HG03442 (cell line): ENCODE results near the gene GPR151.

ENCODE experiments used
- ATAC-seq: cut with Tn5 transposase; IDR thresholded peaks from one replicate; pipeline ENCODE4 v1.9.1; 2021; ENCODE audit warnings: mild to moderate bottlenecking, moderate library complexity; ENCODE audit not compliant: unreplicated experiment

Gene GPR151

DNA sequence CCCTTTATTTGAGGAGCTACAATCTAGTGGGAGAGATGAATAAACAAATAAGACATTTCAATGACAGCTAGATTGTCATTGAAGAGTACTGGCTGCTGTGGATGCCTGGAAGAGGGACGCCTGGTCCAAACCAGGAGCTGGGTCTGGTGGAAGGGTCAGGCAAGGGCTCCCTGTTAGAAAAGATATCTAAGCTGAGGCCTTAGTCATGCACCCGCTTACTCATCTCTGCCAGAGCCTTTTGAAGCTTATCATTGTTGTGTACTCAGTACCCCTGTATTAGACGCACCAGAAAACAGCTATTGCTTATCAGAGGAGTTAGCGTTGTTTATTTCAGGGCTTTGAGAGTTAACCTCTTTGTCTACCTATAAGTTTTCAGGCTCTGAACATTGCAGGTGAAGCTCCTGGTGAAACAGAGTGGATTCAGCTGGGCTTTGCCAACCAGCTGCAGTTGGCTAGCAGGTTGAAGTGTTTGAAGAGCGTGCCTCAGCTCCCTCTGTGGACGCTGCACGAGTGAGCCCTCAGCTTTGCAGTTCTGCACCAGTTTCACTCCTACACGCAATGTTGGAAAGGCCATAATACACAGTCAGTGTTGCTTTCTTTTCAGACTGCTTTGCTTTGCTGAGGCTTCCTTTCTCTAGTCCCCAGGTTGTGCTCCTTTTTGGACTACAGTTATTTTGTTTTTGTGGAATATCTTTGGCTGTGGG, 5.6 kb upstream of the GPR151 start:
- ATAC-seq: no peak

DNA sequence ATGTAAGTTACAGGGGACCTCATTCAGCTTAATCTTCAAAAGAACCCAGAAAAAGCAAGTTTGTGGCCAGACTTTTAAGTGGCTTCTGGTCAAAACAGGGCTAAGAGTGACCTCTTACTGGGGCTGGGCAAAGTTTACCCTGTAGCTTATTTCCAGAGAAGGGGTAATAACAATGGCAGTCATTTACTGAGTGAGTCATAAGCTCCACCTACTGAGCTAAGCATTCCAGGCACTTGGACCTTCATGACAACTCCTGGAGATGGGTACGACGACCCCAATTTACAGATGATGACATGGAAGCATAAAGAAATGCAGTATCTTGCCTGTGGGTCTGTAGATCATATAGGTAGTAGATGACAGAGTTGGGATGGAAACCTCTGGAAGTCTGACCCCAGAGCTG, 4.7 kb upstream of the GPR151 start:
- ATAC-seq: no peak

DNA sequence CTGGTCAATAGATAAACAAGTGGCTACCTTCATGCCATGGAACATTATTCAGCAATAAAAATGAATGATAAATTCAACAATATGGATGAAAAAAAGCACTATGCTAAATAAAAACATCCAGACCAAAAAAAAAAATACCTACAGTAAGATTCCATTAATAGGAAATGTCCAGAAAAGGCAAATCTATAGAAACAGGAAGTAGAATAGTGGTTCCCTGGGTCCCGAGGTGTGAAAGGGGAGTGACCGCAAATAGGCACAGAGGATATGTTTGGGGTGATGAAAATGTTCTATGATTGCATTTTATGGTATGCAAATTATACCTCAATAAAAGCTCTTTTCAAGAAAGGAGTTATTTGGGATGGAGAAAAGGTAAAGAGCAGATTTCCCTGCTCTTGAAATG, 3.6 kb upstream of the GPR151 start:
- no peak for ATAC-seq

DNA sequence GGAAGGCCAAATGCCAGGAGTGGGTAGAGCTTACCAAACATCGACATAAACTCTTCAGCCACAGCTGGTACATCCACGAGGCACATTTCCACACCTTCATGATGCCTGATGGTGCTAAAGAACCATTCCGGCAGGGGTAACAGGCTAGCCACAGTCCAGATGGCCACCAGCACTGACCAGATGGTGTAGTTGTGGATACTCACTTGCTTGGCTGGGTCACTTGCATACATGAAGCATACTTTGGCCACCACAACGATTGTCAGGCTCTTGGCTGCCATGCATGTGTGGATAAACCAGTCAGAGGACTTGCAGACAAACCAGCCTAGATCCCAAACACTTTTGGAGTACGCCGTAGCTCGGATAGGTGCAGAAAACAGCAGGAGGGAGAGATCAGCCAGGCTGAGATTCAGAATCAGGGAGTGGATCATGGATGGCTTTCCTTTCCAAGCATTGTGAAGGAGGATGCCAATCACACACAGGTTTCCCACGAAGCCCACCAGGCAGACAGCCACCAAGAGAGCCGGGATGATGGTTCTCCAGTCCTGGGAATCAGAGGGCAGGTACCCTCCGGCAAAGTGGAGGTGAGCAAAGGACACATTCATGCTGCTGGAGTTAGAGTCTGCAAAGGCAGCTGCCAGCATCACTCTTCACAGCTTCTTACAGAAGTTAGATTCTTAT, 378 bp downstream of the GPR151 start:
- no peak for ATAC-seq

DNA sequence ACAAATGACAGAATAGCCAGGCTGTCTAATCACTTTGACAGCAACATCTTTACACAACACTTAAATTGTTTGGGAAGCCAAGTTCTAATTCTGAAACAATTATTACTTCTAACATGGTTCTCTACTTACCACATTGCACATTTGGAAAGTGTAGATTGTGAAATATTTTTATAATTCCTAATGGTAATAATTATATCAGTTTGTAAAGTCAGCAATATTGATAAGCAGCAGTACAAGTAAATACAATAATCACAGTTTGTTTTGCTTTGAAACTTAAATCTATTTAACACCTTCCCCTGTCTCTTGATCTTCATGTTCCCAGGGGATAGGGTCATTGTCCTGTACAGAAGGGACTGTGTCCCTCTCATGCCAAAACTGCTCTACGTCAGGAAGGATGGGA, 1.4 kb downstream of the GPR151 start:
- ATAC-seq: no peak

DNA sequence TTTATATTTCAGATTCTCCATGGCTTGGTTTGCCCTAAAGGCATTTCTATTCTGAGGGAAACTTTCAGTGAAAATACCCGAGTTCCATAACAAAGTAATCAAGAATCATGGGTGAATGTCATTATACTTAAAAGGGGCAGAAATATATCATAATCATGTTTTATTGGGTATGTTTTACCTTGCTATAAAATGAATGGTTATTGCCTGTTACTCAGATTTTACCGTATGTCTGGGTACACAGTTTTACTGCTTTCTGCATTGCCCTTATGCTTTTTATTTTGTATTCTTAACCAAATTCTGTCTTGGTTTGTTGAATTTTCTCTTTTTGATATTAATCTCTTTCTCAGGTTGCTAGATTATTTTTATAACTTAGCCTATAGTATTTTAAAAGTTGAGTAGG, 2.5 kb downstream of the GPR151 start:
- ATAC-seq: no peak

DNA sequence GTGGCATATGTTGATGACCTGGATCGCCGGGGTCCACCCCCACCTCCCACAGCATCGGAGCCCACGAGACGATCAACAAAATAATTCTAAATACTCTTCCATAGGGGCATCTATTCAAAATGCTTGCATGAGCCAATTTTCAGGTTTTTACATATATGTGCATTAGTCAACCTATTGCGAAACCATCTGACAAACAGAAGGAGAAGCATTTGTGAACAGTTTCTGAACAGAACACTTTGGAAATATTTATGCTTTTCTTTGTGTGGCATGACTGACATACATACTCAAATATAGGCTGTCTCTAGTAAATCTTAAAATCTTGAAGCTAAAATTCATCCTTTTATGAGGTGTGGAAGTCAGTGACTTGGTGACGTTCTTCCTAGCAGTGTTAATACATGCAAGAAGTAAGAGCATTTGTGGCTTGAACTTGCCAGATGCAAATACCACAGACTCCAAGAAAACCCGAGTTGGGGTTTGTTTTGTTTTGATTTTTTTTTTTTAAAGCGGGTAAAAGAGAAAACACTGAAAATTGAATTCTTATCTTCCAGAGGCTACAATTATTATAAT, 5.3 kb downstream of the GPR151 start:
- ATAC-seq: no peak

DNA sequence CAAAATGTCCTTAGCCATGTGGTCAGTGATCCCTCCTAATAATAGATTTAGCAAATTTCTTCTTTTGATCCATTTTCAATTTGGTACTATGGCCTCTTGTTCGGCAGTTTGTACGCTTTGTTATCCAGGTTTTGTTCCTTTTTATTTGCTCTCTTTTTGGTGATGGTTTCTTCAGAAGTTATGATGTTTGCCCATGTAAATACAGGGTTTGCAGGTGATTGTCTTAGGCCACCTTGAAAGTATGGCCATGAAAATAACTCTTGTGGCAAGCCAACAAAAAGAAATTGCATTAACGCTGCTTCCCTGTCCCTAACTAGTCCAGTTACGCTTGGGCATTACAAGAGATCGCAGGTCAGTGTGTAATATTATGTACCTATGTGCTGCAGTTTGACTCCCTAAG, 8.6 kb downstream of the GPR151 start:
- ATAC-seq: no peak

DNA sequence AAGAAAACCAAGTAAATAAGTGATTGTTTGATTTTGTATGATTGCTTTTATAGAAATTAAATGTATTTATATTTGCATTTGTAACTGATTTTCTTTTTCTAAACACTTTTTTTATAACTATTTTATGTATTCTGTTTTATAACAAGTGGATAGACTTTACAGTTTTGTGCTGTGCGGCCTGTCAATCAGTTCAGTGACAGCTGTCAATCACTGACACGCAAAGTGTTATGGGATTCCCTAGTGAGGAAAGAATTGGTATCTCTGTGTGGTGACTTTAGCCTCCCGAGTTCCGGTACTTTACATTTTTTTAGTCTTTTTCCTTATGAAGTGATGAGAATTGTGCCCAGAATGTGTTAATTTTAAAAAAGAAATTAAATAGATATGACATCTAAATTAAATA, 16.3 kb downstream of the GPR151 start:
- no peak for ATAC-seq

DNA sequence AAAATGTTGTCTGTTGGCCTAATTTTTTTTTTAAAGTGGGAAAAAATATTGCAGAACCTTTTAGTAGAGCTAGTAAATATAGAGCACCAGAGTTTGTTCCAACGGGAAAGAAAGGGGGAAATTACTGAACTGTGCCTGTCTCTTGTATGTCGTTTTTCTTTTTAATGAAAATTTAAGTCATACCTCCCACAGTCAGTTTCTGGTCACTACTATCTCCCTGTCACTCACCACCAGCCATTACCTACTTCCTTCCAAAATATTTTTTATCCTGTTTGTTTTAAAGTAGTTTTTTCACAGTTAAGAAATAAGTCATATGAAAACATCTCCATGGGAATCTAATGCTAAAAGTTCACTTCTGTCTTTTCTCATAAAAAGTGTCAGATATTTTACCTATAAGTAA, 21.3 kb downstream of the GPR151 start:
- ATAC-seq: no peak

DNA sequence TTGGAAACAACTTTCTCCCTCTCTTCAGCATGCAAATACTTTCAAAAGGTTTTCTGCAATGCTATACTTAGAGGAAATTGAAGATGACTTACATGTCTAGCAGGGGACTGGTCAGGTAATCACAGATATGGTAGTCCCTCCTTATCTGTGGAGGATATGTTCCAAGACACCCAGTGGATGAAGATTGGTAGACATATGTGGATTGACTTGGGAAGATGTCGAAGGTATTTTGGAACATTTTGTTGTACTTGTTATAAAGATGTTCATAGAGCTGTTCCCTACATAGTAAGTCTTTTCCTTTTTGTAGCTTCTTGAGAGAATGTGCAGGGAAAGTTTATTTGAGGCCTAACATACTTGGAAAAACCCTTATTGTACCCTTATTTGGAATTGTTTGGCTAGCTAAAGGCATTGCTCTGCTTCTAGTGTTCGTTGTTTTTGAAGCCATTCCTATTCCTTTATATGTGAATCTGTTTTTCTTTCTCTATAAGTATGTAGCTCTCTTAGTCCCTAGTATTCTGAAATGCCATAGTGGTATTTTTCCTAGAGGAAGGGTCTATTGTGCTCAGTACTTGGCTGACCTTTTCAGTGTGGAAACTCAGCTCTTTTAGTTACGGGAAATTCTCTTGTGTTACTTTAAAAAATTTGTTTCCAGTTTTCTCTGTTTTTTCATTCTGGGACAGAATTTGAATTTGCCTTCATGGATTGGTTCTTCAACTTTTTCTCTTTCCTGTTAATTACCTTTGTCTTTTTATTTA, 25.7 kb downstream of the GPR151 start:
- ATAC-seq: no peak

DNA sequence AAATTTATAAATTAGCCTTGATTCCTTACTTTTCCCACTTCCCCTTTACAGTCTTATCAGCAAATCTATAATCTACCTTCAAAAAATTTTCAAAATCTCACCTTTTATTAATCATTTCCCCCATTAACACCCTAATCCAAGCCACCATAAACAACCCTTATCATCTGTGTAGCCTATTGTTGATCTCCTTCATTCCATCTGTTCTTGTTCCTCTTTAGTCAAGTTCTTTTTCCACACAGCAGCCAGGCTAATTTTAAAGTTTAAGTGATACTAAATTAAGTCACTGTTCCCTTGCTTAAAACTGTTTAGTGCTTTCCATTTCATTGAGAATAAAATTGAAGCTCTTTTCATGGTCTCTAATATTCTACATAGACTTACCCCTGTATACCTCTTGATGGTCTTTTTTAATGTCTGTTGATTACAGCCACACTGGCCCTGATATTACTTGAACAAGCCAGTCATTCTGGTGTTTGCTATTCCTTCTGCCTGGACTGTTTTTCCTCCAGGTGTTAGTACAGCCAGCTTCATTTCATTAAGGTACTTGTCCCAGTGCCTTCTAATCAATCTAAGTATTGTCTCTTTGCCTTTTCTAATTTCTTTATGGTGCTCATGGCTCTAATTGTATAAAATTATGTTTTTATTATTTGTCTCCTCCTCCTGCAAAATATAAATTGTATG, 31.1 kb downstream of the GPR151 start:
- ATAC-seq: no peak

DNA sequence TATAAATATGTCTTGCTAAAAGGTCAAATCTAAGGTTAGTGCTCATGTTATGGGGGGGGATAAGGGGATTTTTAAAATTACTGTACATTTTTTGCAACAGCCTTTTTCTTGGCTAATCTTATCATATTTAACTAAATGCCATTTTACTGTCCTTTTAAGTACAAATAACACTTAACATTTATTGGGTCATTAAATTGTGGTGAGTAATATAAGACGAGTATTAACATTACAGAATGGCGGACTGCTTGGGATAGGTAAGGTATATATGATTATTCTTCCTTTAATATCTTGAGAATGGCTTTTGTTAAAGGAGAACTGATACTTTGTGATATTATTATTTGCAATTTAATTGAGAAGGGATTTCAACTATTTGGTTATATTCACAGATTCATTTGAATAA, 33.2 kb downstream of the GPR151 start:
- ATAC-seq: no peak

DNA sequence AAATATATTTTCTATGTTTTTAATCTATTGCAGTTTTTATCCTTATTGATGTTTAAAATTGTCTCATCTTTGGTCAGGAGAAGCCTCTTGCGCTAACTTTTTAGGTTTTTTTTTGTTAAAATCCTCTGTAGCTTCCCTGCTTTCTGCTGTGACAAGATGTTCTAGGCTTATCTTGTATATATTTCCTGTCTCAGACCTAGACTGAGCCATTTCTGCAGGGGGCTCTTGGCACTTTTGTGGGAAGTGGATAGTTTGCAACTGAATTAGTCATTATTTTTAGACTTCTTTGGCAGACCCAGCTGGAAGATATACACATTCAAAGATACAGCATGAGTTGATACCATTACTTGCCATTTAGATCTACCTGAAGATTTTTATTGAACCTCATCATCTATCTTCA, 40.1 kb downstream of the GPR151 start:
- ATAC-seq: no peak

DNA sequence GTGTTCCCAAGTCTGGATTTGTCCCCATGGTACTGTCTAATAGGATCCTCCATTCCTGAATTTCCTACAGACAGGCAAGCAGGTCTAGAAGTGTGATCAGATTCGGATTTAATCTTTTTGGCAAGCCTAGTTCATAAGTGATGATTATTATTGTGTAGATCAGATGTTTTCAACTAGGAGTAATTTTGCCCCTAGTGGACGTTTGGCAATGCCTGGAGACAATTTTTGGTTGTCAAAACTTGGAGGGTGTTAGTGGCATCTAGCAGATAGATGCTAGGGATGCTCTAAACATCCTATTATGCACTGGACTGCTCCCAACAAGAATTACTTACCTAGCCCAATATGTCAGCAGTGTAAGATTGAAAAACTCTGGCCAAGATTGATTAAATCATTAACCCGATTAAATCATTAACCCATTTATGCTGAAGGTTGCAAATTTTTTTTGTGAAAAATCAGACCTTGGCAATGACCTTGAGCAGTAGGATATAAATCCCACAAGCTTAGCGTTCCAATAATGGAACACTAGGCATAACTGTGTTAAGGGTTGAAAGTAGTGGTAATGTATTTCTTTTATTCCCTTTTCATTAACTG, 40.7 kb downstream of the GPR151 start:
- no peak for ATAC-seq

DNA sequence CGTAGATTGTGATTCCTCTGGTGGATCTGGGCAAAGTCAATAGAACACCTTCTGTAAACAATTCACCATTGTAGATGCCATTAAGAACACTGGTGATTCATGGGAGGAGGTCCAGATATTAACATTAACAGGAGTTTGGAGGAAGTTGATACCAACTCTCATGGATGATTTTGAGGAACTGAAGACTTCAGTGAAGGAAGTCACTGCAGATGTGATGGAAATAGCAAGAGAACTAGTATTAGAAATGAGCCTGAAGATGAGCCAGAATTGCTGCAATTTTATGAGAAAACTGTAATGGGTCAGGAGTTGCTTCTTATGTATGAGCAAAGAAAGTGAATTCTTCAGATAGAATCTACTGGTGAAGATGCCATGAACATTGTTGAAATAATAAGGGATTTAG, 41.9 kb downstream of the GPR151 start:
- no peak for ATAC-seq

DNA sequence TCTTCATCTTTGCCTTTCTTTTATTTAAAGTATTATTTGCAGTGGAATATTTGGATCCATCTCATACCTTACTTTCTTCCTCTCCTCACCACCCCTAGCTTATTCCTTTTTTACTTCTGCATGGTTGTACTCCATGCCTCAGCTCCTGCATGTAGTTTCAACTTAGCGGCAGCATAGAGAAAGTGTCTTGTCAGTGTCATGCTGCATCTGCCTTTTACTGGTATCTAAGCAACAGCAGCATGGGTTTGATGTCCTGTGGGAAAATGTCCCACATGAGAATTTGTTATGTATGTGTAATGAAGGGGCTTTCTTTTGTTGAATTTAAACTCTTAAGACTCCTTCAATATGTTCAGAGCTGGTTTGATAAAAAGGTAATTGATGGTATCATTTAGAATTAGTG, 48.2 kb downstream of the GPR151 start:
- no peak for ATAC-seq

DNA sequence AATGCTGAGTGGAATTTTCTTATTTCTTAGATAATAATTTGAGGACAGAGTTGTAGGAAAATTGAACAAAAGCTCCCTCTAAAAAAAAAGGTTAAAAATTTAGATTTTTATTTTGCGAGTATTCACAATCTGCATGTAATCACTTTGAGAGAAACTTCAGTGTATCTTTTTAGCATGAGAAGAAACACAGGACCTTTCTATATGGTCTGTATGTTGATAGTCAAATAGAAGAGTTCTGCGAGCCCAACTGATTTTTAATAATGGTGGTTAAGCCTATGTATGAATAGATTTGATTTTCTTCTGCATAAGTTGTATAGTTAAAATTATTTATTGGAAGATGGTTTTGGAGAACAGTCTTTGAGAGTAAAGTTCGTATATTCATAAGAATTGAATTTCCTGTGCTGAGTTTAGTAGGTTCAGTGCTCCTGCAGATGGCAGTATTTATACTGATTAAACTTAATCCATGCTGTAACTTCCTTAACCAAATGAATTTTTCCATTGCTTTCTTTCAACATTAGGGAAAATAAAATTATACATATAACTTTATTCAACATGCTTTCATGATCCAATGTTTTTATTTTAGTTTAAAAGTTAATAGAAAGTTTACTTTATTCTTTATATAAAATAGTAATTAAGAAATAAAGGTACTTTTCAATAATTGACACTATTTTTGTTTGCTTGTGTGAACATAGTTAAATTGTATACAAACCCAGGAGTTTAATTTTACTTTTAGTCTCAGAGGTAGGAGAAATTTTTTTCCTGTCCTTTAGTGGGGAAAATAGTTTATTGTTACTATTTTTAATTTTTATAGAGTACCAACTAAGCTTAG, 49.3 kb downstream of the GPR151 start:
- no peak for ATAC-seq

DNA sequence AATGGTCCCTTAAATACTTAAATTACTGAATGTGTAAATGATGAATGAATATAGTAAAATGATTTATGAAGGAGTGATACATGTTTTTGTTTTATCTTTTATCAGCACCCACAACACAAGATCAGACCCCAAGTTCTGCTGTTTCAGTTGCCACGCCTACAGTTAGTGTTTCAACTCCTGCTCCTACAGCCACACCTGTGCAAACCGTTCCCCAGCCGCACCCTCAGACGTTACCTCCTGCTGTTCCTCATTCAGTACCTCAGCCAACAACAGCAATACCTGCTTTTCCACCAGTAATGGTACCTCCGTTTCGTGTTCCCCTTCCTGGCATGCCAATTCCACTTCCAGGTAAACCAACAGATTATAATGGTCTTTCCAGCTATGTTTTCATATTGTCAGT, 52.5 kb downstream of the GPR151 start:
- ATAC-seq: no peak
